Ecto neural progenitor cell (in vitro differentiated cells): Measurements from ENCODE around the gene KCNMB2.

Experiments
- DNase-seq: peaks from one replicate; pipeline ENCODE4 v3.0.0-alpha.2; 2018; ENCODE audit warnings: low spot score

Gene KCNMB2

GRCh38 chr3:178868681-178869080 is 332.4 kb downstream of the KCNMB2 start:
- DNase-seq: no peak

- DNase-seq: no peak
These were observed 333.8 kb downstream of the KCNMB2 start for GRCh38 chr3:178870085-178870484.

- no peak for DNase-seq
These were observed 338.9 kb downstream of the KCNMB2 start for GRCh38 chr3:178875157-178875556.

- no peak for DNase-seq
These were observed 339.6 kb downstream of the KCNMB2 start for GRCh38 chr3:178875836-178876235.

GRCh38 chr3:178880274-178880673 is 344.0 kb downstream of the KCNMB2 start:
- DNase-seq: no peak
